ENCODE results near the gene BARD1. TPM values are rescaled to one million over a fixed set of nuclear protein-coding genes. Genes with fewer than 3 reads are reported as not detected.

BARD1 gene
- total RNA-seq, 1 donor from 2014 or later: 27.8 TPM

DNA sequence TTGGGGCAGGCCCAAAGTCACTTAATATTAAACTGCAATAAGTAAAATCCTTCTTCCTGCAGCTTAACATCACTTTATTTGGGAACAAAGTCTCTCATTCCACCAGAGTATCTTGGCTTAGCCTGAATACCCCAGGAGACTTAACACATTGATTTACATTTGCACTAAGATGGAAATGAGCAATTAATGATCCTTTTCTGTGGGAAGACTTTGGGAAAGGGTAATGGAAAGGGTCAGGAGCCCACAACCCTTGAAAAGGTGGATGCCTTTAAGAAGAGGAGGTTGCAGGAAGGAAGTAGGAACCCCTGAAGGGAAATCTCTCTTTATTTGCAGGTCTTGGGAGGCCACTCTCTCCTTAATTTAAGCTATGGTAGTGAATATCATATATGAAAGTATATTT lies 28.0 kb upstream of the BARD1 start:
- H3K27ac Mint-ChIP-seq: no peak overlapping the region
- H3K4me3 Mint-ChIP-seq (ENCODE audit: low read depth): no peak overlapping the region
- peaks cover 7% of the 10 kb centered on the region for H3K4me1 Mint-ChIP-seq (ENCODE audit: low read depth)
- peaks cover 1% of the 10 kb centered on the region for H3K36me3 Mint-ChIP-seq (ENCODE audit: insufficient read depth)
- no peaks in the 10 kb centered on the region for H3K27me3 Mint-ChIP-seq
- peaks cover 4% of the 10 kb centered on the region for H3K9me3 Mint-ChIP-seq (ENCODE audit: low read depth)
- no peak for DNase-seq (ENCODE audit: low spot score, unreplicated experiment)
- TF ChIP-seq, protein P1, sequence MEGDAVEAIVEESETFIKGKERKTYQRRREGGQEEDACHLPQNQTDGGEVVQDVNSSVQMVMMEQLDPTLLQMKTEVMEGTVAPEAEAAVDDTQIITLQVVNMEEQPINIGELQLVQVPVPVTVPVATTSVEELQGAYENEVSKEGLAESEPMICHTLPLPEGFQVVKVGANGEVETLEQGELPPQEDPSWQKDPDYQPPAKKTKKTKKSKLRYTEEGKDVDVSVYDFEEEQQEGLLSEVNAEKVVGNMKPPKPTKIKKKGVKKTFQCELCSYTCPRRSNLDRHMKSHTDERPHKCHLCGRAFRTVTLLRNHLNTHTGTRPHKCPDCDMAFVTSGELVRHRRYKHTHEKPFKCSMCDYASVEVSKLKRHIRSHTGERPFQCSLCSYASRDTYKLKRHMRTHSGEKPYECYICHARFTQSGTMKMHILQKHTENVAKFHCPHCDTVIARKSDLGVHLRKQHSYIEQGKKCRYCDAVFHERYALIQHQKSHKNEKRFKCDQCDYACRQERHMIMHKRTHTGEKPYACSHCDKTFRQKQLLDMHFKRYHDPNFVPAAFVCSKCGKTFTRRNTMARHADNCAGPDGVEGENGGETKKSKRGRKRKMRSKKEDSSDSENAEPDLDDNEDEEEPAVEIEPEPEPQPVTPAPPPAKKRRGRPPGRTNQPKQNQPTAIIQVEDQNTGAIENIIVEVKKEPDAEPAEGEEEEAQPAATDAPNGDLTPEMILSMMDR (IDR thresholded peaks at IDR 0.05; ENCODE audit: unreplicated experiment): no peak

DNA sequence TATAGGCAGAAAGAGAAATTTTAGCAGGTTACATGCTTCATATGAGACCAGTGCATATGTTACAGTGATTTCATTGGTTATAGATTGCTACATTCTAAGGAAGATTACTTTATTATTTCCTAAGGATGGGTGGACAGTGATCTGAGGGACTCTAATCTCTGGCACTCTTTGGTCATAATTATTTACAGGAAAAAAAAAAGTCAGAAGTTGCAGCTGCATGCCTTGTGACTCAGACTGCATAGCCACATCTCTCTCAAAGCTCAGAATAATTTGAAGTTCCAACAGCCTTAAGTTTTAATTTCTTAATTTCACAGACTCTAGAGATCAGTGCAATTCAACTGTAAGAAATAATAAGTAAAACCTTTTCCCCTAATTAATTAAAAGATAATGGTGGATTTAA lies 27.1 kb upstream of the BARD1 start:
- no peaks in the 10 kb centered on the region for H3K27me3 Mint-ChIP-seq

DNA sequence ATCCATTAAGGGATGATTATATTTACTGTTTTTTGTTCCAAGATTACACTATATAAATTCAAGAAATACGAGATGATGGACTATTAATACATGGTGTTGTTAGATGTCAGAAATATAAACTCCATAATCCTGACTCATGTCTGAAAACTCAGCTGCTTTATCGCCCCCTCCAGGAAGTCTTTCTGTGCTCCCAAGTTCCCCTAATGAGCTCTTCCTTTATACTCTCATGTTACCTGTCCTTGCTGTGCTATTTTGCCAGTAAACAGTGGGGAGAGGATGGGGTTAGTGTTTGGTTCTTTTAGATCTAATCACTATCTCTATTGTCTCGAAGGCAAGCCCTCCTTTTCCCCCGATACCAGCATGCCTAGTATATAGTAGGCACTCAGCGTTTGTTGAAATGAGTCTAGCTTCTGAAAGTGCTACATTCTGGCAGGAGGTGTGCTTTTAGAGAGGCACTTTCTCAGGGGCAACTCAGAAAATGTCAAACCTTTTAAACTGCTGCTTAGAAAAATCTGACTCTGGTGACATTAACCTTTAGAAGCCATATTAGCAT lies 21.4 kb upstream of the BARD1 start:
- Mint-ChIP-seq H3K9me3 (ENCODE audit: low read depth) (no peaks in the 10 kb centered on the region), H3K27me3 (no peaks in the 10 kb centered on the region), H3K27ac (no peak overlapping the region), H3K4me1 (ENCODE audit: low read depth) (peaks cover 7% of the 10 kb centered on the region), H3K36me3 (ENCODE audit: insufficient read depth) (peaks cover 1% of the 10 kb centered on the region), H3K4me3 (ENCODE audit: low read depth) (no peak overlapping the region)
- DNase-seq (ENCODE audit: low spot score, unreplicated experiment): no peak
- TF ChIP-seq, protein P1 (IDR thresholded peaks at IDR 0.05; ENCODE audit: unreplicated experiment): peak; percentile 22

More for the DNA sequence above, 27.1 kb upstream of the BARD1 start:
- no peak for DNase-seq (ENCODE audit: low spot score, unreplicated experiment)
- Mint-ChIP-seq H3K9me3 (ENCODE audit: low read depth) (peaks cover 4% of the 10 kb centered on the region), H3K27ac (no peak overlapping the region), H3K4me1 (ENCODE audit: low read depth) (peaks cover 7% of the 10 kb centered on the region), H3K36me3 (ENCODE audit: insufficient read depth) (peaks cover 1% of the 10 kb centered on the region), H3K4me3 (ENCODE audit: low read depth) (no peak overlapping the region)
- TF ChIP-seq, protein P1 (IDR thresholded peaks at IDR 0.05; ENCODE audit: unreplicated experiment): no peak

DNA sequence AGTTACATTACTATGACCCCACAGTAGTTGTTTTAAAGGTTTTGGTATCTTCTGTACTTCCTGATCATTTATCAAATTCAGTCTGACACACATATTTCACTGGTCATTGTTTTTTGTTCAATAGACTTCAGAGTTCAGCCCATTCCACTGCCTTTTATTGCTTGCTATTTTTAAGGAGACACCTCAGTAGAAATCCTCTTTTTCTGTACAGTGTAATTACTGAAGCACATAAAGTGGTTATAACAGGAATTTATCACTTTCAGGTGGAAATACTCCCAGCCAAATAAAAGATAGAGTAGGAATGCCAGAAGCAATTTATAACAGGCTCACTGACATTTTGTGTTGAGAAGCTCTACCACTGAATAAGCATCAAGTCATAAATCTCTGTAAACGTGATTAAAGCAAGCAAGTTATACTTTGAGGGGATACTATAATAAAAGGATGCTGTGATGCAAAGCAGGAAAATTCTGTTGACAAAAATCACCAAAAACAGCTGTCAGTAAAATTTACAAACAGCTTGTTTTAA lies 6.6 kb upstream of the BARD1 start:
- Mint-ChIP-seq H3K4me1 (ENCODE audit: low read depth) (peaks cover 11% of the 10 kb centered on the region), H3K27me3 (no peaks in the 10 kb centered on the region), H3K9me3 (ENCODE audit: low read depth) (no peaks in the 10 kb centered on the region), H3K4me3 (ENCODE audit: low read depth) (no peak overlapping the region), H3K36me3 (ENCODE audit: insufficient read depth) (no peaks in the 10 kb centered on the region), H3K27ac (no peak overlapping the region)
- DNase-seq (ENCODE audit: low spot score, unreplicated experiment): no peak
- TF ChIP-seq, protein P1 (IDR thresholded peaks at IDR 0.05; ENCODE audit: unreplicated experiment): no peak

DNA sequence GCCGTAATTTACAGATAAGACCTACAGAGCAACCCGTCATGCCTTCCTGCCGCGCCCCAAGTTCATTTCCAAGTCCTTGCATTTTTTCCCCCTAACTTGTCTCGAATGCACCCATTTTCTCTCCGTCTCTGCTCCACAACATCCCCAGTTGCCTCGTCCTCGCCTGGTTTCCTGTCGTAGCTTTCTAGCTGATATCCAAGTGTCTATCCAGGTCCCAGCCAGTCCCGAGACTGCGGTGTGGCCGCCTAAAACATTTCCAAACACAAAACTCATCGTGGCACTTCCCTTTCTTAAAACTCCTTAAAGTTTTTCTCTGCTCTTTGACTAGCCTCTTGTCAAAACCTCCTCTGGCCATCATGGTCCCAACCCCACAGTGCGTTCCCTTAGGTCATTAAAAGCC lies 1.2 kb upstream of the BARD1 start:
- Mint-ChIP-seq H3K27ac (peak overlapping the region; percentile 97), H3K27me3 (no peaks in the 10 kb centered on the region), H3K9me3 (ENCODE audit: low read depth) (no peaks in the 10 kb centered on the region), H3K4me3 (ENCODE audit: low read depth) (peak overlapping the region; percentile 99), H3K4me1 (ENCODE audit: low read depth) (peaks cover 32% of the 10 kb centered on the region), H3K36me3 (ENCODE audit: insufficient read depth) (no peaks in the 10 kb centered on the region)
- no peak for DNase-seq (ENCODE audit: low spot score, unreplicated experiment)
- TF ChIP-seq, protein P1 (IDR thresholded peaks at IDR 0.05; ENCODE audit: unreplicated experiment): no peak

Measured in progenitor cell of endocrine pancreas (in vitro differentiated cells).